Posterior vena cava (tissue), 2 donors: ENCODE results near the gene CLIC5. TPM values are rescaled to one million over a fixed set of nuclear protein-coding genes. Genes with fewer than 3 reads are reported as not detected.
"Not testable (repeated sequence)": the region's sequence is repeated elsewhere in the genome, so short reads cannot be mapped to it uniquely, and the experiment has no call there.

ENCODE experiments used
- DNase-seq: peaks from one replicate; pipeline ENCODE4 v3.0.0-alpha.2; 2020; ENCODE audit warnings: low spot score
- intact Hi-C, 2 donors: fragments of 100-400 bp; cut with DNase I; formaldehyde crosslinking; loops; one replicate each; pipeline versions ENCODE4 v1.14.1 to v1.14.2; 2022 to 2023
- total RNA-seq, 2 donors: library from RNA; stranded (reverse); fragmentation: NEBNext Ultra II Directional; extraction: Animal tissue kit (Norgen Biotek cat#: 25700); gene quantifications; one replicate each; pipeline ENCODE4 v1.2.1, GENCODE V29; 2021
- donor health status: DM: yes; HTN: yes; CAD: no.
- donor health status: DM: yes; HTN: yes; CAD: no.

Gene CLIC5
- total RNA-seq, 2 donors from 2014 or later, result 7.6 to 9.4 TPM

DNA sequence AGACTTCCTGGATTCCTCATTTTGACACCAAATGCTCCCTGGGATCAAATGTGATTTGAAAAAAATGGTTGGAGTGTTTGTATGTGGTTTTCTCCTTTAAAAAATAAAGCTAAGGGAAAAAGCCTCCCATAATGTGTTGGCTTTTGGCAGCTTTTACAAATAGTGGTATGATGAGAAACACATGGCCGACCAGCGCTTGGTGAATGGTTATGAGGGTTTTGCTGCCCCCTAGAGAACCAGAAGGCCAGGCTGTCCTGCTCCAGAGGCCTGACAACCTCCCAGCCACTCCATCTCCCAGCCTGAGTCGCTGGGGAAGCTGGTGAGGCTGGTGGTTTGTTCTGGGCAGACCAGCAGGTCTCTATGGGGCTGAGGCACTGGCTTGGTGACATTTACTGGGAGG is 69.3 kb downstream of the CLIC5 start:
- intact Hi-C loops, result no loop called here
- peak; percentile 82 for DNase-seq

GRCh38 chr6:45942953-45943352 is 72.7 kb downstream of the CLIC5 start:
- intact Hi-C loops, result no loop called here
- DNase-seq, result no peak

DNA sequence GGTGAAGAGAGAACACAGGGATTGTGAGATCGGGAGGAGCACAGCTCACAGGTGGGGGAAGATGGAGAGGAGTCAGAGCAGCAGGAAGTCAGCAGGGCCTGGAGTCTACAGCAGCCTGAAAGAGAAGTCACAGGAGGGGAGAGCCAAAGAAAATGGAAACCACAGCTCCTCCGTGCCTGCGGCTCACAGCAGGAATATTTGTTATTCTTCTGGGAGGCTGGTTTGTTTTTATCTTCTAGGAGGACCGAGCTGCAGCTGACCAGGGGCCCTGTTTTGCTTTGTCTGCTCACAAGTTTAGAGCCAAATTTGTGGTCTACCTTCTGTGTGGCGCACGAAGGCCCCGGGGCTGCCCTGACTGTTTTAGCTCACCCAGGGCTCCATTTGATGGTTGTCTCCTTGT is 81.8 kb downstream of the CLIC5 start:
- intact Hi-C loops, result no loop called here

DNA sequence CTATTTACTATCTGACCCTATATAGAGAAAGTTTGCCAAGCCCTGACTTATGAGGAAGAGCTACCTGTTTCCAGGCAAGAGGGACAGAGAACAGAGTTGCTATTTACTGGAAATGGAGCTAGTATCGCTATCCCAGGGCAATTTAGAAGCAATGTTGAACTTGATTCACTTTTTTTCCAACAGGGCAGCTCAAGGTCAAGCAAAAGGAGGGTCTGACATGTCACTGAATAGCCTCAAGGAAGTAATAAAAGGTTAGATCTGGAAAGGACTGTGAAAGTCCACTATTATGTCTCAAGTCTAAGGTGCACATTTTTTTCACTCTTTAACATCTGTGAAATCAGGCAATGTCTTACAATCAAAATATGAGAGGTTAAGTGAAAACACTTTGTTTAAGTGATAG is 84.4 kb downstream of the CLIC5 start:
- no peak for DNase-seq
- intact Hi-C loops, result no loop called here

More for the DNA sequence above, 81.8 kb downstream of the CLIC5 start:
- DNase-seq, result no peak

DNA sequence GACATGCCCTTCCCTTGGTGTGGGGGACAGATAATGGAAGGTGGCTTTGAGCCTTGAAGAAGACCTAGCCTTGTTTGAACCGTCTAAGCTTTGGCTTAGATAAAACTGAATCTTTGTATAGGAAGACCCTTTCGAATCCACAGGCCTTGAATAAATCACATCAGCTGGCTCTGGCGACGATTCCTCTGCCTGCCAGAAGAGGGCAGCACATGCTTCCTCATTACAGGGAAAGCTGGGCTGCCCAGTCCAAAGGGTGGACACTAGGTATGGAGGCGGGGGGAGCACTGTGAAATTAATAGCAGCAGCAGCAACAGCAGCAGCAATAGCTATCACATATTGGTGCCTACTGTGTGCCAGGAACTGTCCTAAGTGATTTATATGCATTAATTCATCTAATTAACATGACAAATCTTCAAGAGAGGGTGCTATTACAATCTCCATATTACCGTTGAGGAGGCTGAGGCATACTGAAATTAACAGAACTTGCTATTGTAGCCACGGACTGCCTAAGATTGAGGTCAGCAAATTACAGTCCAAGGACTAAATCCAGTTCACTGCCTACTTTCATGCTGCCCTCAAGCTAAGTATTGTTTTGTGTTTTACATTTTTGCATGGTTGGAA is 85.1 kb downstream of the CLIC5 start:
- no peak for DNase-seq
- intact Hi-C loops, result no loop called here

- no peak for DNase-seq
- intact Hi-C loops, result no loop called here
These were observed 86.0 kb downstream of the CLIC5 start for GRCh38 chr6:45929421-45930361.

- DNase-seq, result no peak
- intact Hi-C loops, result no loop called here
These were observed 86.8 kb downstream of the CLIC5 start for GRCh38 chr6:45928721-45929305.

DNA sequence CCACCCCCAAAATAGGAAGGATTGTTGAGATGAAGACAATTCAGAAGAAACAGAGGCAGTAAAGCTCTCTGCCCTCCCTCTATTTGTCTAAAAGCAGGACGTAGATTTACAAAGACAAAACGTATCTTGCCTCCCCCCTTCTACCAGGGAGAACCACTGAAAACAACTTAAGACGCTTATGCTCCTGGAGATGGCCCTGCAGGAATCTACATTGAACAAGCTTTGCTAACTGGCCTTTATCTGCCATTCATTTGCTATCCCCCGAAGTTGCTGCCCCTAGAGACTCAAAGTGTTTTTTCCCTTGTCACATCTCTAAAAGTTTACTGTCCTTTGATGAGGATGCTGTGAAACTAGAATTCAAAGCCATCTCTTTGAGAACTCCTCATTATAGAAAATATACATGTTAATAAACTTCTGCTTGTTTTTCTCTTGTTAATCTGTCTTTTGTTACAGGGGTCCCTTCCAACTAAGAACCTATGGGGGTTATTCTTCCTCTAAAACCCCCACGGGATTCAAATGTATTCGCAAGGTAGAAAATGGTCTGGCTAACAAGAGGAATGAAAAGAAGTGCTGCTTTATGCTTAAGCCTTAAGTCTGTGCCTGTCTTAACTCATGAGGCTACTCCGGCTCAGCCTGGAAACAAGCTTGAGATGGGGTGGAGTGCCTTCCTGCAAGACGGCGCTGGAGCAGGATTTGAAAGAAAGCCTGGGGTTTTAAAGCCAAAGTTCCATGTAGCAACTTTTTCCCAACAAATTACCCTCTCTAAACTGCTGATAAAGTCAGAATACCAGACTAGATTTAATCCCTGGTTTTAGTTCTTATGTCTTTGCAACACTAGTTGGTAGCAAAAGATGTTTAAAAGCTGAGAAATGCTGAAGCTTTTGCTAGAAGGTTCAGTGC is 88.0 kb downstream of the CLIC5 start:
- intact Hi-C loops, result no loop called here
- no peak for DNase-seq

GRCh38 chr6:45926423-45926822 is 89.2 kb downstream of the CLIC5 start:
- DNase-seq, intact Hi-C loops: not testable (repeated sequence)

- DNase-seq, result no peak
- intact Hi-C loops, result no loop called here
These were observed 90.8 kb downstream of the CLIC5 start for GRCh38 chr6:45924763-45925342.

DNA sequence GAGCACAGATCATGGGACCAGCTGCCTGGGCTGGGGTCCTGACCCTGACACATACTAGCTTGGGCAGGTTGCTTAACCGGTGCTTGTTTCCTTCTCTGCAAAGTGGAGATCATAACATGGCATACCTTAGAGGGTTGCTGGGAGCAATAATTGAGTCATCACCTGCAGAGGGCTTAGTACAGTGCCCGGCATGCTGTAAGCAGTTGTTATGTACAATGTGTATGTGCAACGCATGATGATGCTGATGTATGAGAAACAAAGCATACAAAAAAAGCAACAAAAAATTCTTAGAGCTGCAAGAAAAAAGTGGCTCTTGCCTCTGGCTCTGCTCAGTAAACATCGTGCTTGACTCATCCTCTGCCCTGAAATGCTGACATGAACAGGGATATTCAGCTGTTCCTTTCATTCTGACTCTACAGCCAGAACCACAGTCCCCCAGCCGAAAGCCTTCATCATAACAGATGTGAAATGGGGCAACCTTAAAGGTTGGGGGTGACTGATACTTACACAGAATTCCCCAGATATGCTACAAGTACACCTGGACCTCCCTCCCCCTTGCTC is 91.7 kb downstream of the CLIC5 start:
- intact Hi-C loops, result no loop called here
- DNase-seq, result no peak

DNA sequence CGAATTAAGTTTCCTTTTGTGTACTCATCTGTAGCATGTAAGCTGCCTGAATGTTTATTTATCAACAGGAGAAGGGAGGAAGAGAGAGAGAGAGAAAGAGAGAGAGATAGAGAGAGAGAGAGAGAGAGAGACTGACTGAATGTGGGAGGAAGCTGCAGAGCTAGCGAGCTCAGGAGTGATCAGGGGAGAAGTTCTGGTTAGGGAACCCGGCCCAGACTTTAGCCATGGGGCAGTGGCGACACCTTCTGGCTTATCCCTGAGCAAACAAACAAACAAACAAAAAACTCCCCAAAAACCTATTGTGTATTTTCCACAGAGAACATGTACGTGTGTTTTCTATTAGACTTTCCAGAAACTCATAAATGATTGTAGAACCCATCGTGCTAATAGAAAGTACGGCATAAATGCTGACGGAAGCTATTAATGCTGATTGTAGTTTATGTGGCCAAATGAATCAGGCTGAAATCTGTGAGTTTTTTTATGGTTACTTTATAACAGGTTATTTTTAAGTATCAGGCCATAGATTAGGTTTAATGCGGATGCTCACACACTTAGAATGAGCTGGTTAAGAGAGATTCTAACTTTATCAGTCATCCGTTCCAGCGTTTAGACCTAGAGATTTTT is 92.8 kb downstream of the CLIC5 start:
- DNase-seq, result peak; percentile 89
- intact Hi-C loops, result no loop called here

DNA sequence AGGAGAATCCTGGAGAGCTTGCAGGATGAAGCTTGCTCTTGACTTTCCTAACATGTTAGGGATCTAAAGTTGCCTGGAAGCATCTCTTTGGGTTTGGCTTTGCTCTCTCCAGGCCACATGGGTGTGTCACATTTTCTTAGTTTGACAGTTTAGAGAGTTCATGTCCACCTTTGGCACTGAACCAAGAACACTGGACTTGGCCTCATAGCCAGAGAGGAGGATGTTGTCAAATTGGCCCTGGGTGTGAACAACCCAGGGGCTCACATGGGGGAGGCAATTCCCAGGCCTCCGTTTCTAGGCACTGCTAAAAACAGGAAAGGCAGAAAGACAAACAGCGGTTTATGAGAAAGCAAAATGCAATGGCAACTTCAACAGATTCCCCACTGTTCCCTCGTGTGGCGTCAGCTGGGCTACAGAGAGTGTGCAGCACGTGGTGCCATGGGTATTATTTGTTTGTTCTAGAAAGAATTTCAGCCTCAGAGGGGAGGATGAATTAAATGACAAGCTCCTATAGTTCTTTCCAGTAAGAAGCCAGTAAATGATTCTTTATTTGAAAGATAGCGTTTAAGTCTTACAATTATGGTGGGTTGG is 93.9 kb downstream of the CLIC5 start:
- intact Hi-C loops, result no loop called here
- DNase-seq, result no peak

DNA sequence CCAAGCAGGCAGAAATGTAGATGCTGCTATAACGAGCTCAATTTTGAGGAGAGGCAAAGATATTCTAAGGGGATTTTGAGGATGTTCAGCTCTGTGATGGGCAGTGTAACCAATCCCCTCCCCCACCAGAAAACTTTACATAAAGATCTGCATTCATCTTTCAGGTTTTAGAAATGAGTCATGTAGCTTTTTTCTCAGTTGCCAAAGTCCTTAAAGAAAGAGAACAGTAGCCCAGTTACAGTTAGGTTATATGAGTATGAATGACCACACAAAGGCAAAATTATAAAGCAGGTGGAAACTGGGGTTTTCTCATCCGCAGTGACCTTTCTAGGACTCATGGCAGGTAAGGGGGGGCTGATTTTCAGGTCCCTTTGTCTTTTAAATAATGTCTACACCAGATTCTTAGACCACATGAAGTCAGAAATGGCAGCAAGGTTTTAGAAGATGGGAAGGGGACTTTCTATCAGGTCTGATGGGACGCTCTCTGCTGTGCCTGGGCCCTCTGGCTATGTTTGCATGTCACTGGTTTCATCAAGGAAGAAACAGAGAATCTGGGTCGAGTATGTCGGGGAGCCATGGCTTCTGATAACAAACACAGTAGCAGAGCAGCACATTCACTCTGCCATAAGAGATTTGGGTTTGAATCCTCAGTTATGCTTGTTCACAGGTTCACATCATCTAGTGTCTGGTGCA is 94.7 kb downstream of the CLIC5 start:
- intact Hi-C loops, result no loop called here
- DNase-seq, result no peak

DNA sequence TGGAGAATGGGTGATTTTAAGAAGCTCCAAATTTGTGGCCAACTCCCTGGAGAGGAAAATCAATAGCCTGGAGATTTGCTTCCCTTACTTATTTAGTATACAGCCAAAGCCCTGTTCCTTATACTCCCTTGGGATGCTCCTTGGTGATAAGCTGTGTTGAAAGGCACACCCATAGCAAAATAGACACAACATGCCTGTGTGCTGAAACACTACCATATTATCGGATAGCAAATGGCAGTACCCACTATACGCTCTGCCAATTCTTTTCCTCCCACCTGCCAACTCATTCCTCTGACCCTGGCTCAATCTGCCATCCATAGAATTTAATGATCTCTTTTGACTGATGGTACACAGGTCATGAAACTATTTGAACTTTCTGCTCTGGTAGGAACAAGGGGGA is 98.2 kb downstream of the CLIC5 start:
- intact Hi-C loops, result no loop called here
- no peak for DNase-seq

GRCh38 chr6:45916692-45917091 is 99.0 kb downstream of the CLIC5 start:
- DNase-seq, result no peak
- intact Hi-C loops, result no loop called here

GRCh38 chr6:45915780-45916468 is 99.7 kb downstream of the CLIC5 start:
- intact Hi-C loops, result no loop called here
- no peak for DNase-seq
